ENCODE measurements around the gene PIK3R2.

The PIK3R2 gene

GRCh38 chr19:18218159-18218558 lies 65.2 kb downstream of the PIK3R2 start:
- H3K4me1 ChIP-seq (ENCODE audit: insufficient read depth, low read length, poor library complexity, severe bottlenecking) = no peaks in the 10 kb centered on the region
- no peaks in the 10 kb centered on the region for H3K9me3 ChIP-seq (ENCODE audit: insufficient read depth, low read depth, low read length)
- H3K9me2 ChIP-seq (replicated peaks; ENCODE audit: low read depth, low read length) = no peaks in the 10 kb centered on the region
- no peaks in the 10 kb centered on the region for H3K79me2 ChIP-seq (ENCODE audit: insufficient read depth, low read length)
- no peaks in the 10 kb centered on the region for H3K27me3 ChIP-seq (ENCODE audit: insufficient read depth, low read length, poor library complexity, severe bottlenecking)
- H3F3A ChIP-seq (ENCODE audit: low read depth) = no peaks in the 10 kb centered on the region
- TF ChIP-seq EZH2phosphoT487 (IDR thresholded peaks at IDR 0.05; ENCODE audit: borderline replicate concordance) = no peak
- no peak for TF ChIP-seq CTCF (conservative IDR thresholded peaks at IDR 0.05; ENCODE audit: low read length)
- no peak overlapping the region for H2AFZ ChIP-seq (ENCODE audit: low read length)
- no peaks in the 10 kb centered on the region for H3K36me3 ChIP-seq (ENCODE audit: insufficient read depth, low read length)
- H3K4me2 ChIP-seq (ENCODE audit: low read depth, low read length, poor library complexity, severe bottlenecking) = no peak overlapping the region
- no peak overlapping the region for H3K9ac ChIP-seq (ENCODE audit: low read depth, low read length, poor library complexity, severe bottlenecking)
- no peaks in the 10 kb centered on the region for H4K20me1 ChIP-seq (ENCODE audit: insufficient read depth, low read length, poor library complexity, severe bottlenecking)
- no peak overlapping the region for H3K4me3 ChIP-seq (ENCODE audit: low read length, poor library complexity, severe bottlenecking)

- Histone ChIP-seq H3K9me2 (replicated peaks; ENCODE audit: low read depth, low read length) (no peaks in the 10 kb centered on the region), H3K9ac (ENCODE audit: low read depth, low read length, poor library complexity, severe bottlenecking) (no peak overlapping the region), H3K27me3 (ENCODE audit: insufficient read depth, low read length, poor library complexity, severe bottlenecking) (no peaks in the 10 kb centered on the region), H4K20me1 (ENCODE audit: insufficient read depth, low read length, poor library complexity, severe bottlenecking) (no peaks in the 10 kb centered on the region), H3K36me3 (ENCODE audit: insufficient read depth, low read length) (no peaks in the 10 kb centered on the region), H2AFZ (ENCODE audit: low read length) (no peak overlapping the region), H3K4me2 (ENCODE audit: low read depth, low read length, poor library complexity, severe bottlenecking) (no peak overlapping the region), H3K9me3 (ENCODE audit: insufficient read depth, low read depth, low read length) (no peaks in the 10 kb centered on the region), H3F3A (ENCODE audit: low read depth) (no peaks in the 10 kb centered on the region), H3K4me3 (ENCODE audit: low read length, poor library complexity, severe bottlenecking) (no peak overlapping the region), H3K4me1 (ENCODE audit: insufficient read depth, low read length, poor library complexity, severe bottlenecking) (no peaks in the 10 kb centered on the region), H3K79me2 (ENCODE audit: insufficient read depth, low read length) (no peaks in the 10 kb centered on the region)
- no peak for TF ChIP-seq EZH2phosphoT487 (IDR thresholded peaks at IDR 0.05; ENCODE audit: borderline replicate concordance)
- no peak for TF ChIP-seq CTCF (conservative IDR thresholded peaks at IDR 0.05; ENCODE audit: low read length)
Observed at GRCh38 chr19:18218600-18218999, 65.6 kb downstream of the PIK3R2 start.
